Measurements from ENCODE around the gene CLCN3. TPM values are rescaled to one million over a fixed set of nuclear protein-coding genes. Genes with fewer than 3 reads are reported as not detected.
"Not testable (repeated sequence)": the region's sequence is repeated elsewhere in the genome, so short reads cannot be mapped to it uniquely, and the experiment has no call there.

Gene CLCN3
- total and polyA plus RNA-seq, 12 donors = 11.9 to 106 (median 61.5) TPM

GRCh38 chr4:169622566-169622965, 2.2 kb downstream of the CLCN3 start:
- Histone ChIP-seq H3K4me3 (peak overlapping the region in 2 of 4 donors; percentile 57 to 96), H3K9me3 (replicated peaks in 1 of 3) (no peaks in the 10 kb centered on the region), H3K27me3 (no peaks in the 10 kb centered on the region), H3K36me3 (replicated peaks in 1 of 2) (no peaks in the 10 kb centered on the region), H3K4me1 (replicated peaks in 1 of 2) (peaks cover 16 to 30% of the 10 kb centered on the region in 2 donors), H3K27ac (peak overlapping the region in 3 of 5 donors; percentile 21 to 54 (median 45))
- WGBS, 4 donors = 22 to 40% (median 26%) methylated on average over 4 of the region's 4 CpGs
- no peak for DNase-seq
- intact Hi-C loops (cut with DNase I) = loop anchor here in 1 of 2 donors (5.0 kb wide), 1 partner anchor 35 kb away; no protein-coding TSS in a partner anchor
- TF ChIP-seq POLR2A (IDR thresholded peaks at IDR 0.05) (no peak), CTCF (IDR thresholded peaks at IDR 0.05) (no peak)

GRCh38 chr4:169624012-169624411, 3.6 kb downstream of the CLCN3 start:
- WGBS, 4 donors = 96 to 100% (median 97%) methylated on average over 3 to 6 of the region's 6 CpGs
- H3K4me3 ChIP-seq; H3K9me3 ChIP-seq (replicated peaks in 1 of 3); DNase-seq; H3K27ac ChIP-seq; H3K36me3 ChIP-seq (replicated peaks in 1 of 2); H3K27me3 ChIP-seq: not testable (repeated sequence)
- intact Hi-C loops (cut with DNase I) = loop anchor here in 1 of 2 donors (5.0 kb wide), 1 partner anchor 33 kb away; no protein-coding TSS in a partner anchor
- peaks cover 16 to 28% of the 10 kb centered on the region in 2 donors for H3K4me1 ChIP-seq (replicated peaks in 1 of 2)

- DNase-seq = peak in 3 of 7 donors; percentile 42 to 59 (median 48)
- H3K9me3 ChIP-seq (replicated peaks in 1 of 3) = no peaks in the 10 kb centered on the region
- H3K36me3 ChIP-seq (replicated peaks in 1 of 2) = no peaks in the 10 kb centered on the region
- intact Hi-C loops (cut with DNase I) = no loop called here
- H3K4me1 ChIP-seq (replicated peaks in 1 of 2) = peaks cover 16 to 25% of the 10 kb centered on the region in 2 donors
- TF ChIP-seq POLR2A (IDR thresholded peaks at IDR 0.05) = no peak
- no peak for TF ChIP-seq CTCF (IDR thresholded peaks at IDR 0.05)
- WGBS, 4 donors = 47 to 53% (median 52%) methylated on average over 4 to 5 of the region's 5 CpGs
- no peaks in the 10 kb centered on the region for H3K27me3 ChIP-seq
- H3K27ac ChIP-seq = peak overlapping the region in 1 of 5 donors; percentile 23
- no peak overlapping the region for H3K4me3 ChIP-seq
These were observed 5.5 kb downstream of the CLCN3 start for GRCh38 chr4:169625886-169626285.

- intact Hi-C loops (cut with DNase I) = no loop called here
These were observed 6.2 kb downstream of the CLCN3 start for GRCh38 chr4:169626331-169627282.

More at GRCh38 chr4:169626331-169627282, 6.2 kb downstream of the CLCN3 start:
- no peaks in the 10 kb centered on the region for H3K9me3 ChIP-seq (replicated peaks in 1 of 3)
- H3K4me3 ChIP-seq = no peak overlapping the region
- no peak for TF ChIP-seq CTCF (IDR thresholded peaks at IDR 0.05)
- TF ChIP-seq POLR2A (IDR thresholded peaks at IDR 0.05) = no peak
- WGBS, 4 donors = 92 to 95% (median 94%) methylated on average over 6 of the region's 6 CpGs
- H3K27me3 ChIP-seq = no peaks in the 10 kb centered on the region
- peak in 1 of 7 donors; percentile 9 for DNase-seq
- H3K4me1 ChIP-seq (replicated peaks in 1 of 2) = peaks cover 13 to 20% of the 10 kb centered on the region in 2 donors
- no peaks in the 10 kb centered on the region for H3K36me3 ChIP-seq (replicated peaks in 1 of 2)
- peak overlapping the region in 1 of 5 donors; percentile 23 for H3K27ac ChIP-seq
